Measurements from ENCODE around the gene ZNF420. TPM values are rescaled to one million over a fixed set of nuclear protein-coding genes. Genes with fewer than 3 reads are reported as not detected.
"Not testable (repeated sequence)": the region's sequence is repeated elsewhere in the genome, so short reads cannot be mapped to it uniquely, and the experiment has no call there.

ZNF420 gene
- total and polyA plus RNA-seq, 7 donors = 3.5 to 39.5 (median 6.5) TPM

DNA sequence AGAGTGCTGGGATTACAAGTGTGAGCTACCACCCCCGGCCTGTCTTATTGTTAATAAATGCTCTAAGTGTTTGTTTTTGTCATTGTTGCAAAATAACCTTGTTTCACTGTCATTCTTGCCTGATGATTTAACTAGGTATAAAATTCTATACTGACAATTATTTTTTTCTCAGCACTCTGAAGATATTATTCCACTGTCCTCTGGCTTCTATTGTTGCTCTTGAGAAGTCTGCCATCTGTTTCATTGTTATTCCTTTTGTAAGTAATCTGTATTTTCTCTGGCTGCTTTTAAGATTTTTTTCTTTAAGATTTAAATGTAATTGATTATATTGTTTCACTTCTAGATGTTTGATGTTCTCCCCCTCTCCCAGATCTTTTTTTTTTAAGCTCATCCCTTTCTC, 17.6 kb downstream of the ZNF420 start:
- H3K27ac ChIP-seq = no peak overlapping the region
- no peak overlapping the region for H3K4me3 ChIP-seq
- TF ChIP-seq, protein P1, sequence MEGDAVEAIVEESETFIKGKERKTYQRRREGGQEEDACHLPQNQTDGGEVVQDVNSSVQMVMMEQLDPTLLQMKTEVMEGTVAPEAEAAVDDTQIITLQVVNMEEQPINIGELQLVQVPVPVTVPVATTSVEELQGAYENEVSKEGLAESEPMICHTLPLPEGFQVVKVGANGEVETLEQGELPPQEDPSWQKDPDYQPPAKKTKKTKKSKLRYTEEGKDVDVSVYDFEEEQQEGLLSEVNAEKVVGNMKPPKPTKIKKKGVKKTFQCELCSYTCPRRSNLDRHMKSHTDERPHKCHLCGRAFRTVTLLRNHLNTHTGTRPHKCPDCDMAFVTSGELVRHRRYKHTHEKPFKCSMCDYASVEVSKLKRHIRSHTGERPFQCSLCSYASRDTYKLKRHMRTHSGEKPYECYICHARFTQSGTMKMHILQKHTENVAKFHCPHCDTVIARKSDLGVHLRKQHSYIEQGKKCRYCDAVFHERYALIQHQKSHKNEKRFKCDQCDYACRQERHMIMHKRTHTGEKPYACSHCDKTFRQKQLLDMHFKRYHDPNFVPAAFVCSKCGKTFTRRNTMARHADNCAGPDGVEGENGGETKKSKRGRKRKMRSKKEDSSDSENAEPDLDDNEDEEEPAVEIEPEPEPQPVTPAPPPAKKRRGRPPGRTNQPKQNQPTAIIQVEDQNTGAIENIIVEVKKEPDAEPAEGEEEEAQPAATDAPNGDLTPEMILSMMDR (IDR thresholded peaks at IDR 0.05) = no peak
- no peaks in the 10 kb centered on the region for H3K27me3 ChIP-seq (ENCODE audit: insufficient read depth in 3 of 3, low read length in 2 of 3)
- no peak for ATAC-seq
- DNase-seq = no peak
- peaks cover 90% of the 10 kb centered on the region for H3K9me3 ChIP-seq
- 81 to 98% (median 93%) methylated on average over 1 of the region's 1 CpG for WGBS, 3 donors
- intact Hi-C loops (cut with DNase I) = no loop called here
- no peaks in the 10 kb centered on the region for H3K4me1 ChIP-seq
- peaks cover 16 to 95% of the 10 kb centered on the region in 2 donors for H3K36me3 ChIP-seq (ENCODE audit: insufficient read depth in 1 of 2, low read depth in 1 of 2)

DNA sequence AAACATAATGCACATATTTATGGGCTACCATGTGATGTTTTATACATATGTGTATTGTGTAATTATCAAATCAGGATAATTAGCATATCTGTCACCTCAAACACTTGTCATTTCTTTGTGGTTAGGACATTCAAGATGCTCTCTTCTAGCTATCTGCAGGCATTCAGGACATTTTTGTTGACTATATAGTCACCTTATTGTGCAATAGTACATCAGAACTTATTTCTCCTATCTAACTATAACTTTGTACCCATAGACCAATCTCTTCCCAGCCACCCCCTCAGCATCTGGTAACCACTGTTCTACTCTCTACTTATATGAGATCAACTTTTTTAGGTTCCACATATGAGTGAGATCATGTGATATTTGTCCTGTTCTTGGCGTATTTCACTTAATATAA, 20.3 kb downstream of the ZNF420 start:
- DNase-seq (no peak), ATAC-seq (no peak)
- H3K36me3 ChIP-seq (ENCODE audit: insufficient read depth in 1 of 2, low read depth in 1 of 2) = peaks cover 8 to 88% of the 10 kb centered on the region in 2 donors
- no peaks in the 10 kb centered on the region for H3K4me1 ChIP-seq
- TF ChIP-seq, protein P1 (IDR thresholded peaks at IDR 0.05) = no peak
- intact Hi-C loops (cut with DNase I) = no loop called here
- 48 to 95% (median 93%) methylated on average over 1 of the region's 1 CpG for WGBS, 3 donors
- H3K9me3 ChIP-seq = peaks cover 99% of the 10 kb centered on the region
- H3K27me3 ChIP-seq (ENCODE audit: insufficient read depth in 3 of 3, low read length in 2 of 3) = no peaks in the 10 kb centered on the region
- H3K4me3 ChIP-seq = no peak overlapping the region
- no peak overlapping the region for H3K27ac ChIP-seq

DNA sequence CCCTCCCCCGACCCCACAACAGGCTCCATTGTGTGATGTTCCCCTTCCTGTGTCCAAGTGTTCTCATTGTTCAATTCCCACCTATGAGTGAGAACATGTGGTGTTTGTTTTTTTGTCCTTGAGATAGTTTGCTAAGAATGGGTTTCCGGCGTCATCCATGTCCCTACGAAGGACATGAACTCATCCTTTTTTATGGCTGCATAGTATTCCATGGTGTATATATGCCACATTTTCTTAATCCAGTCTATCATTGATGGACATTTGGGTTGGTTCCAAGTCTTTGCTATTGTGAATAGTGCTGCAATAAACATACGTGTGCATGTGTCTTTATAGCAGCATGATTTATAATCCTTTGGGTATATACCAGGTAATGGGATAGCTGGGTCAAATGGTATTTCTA, 25.9 kb downstream of the ZNF420 start:
- WGBS, 3 donors = 88 to 98% (median 95%) methylated on average over 5 of the region's 5 CpGs
- H3K27me3 ChIP-seq (ENCODE audit: insufficient read depth in 3 of 3, low read length in 2 of 3); H3K4me1 ChIP-seq; H3K27ac ChIP-seq; H3K4me3 ChIP-seq; intact Hi-C loops (cut with DNase I); ATAC-seq; DNase-seq: not testable (repeated sequence)
- peaks cover 3 to 64% of the 10 kb centered on the region in 2 donors for H3K36me3 ChIP-seq (ENCODE audit: insufficient read depth in 1 of 2, low read depth in 1 of 2)
- peaks cover 85% of the 10 kb centered on the region for H3K9me3 ChIP-seq

DNA sequence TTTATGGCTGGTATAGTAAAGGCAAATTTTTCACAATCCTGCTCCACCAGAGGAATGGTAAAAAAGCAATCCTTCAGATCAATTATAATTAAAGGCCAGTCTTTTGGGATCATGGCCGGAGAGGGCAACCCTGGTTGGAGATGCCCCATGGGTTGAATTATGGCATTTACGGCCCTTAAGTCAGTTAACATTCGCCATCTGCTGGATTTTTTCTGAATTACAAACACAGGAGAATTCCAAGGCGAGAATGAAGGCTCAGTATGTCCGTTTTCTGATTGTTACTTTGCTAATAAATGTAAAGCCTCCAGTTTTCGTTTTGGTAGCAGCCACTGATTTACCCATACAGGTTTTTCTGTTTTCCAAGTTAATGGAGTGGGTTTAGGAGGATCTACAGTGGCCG, 33.5 kb downstream of the ZNF420 start:
- H3K4me3 ChIP-seq; intact Hi-C loops (cut with DNase I); H3K27me3 ChIP-seq (ENCODE audit: insufficient read depth in 3 of 3, low read length in 2 of 3); DNase-seq; H3K27ac ChIP-seq; ATAC-seq; H3K4me1 ChIP-seq: not testable (repeated sequence)
- Histone ChIP-seq H3K36me3 (ENCODE audit: insufficient read depth in 1 of 2, low read depth in 1 of 2) (peaks cover 14 to 66% of the 10 kb centered on the region in 2 donors), H3K9me3 (peaks cover 94% of the 10 kb centered on the region)
- 81 to 86% (median 82%) methylated on average over 7 of the region's 7 CpGs for WGBS, 3 donors

DNA sequence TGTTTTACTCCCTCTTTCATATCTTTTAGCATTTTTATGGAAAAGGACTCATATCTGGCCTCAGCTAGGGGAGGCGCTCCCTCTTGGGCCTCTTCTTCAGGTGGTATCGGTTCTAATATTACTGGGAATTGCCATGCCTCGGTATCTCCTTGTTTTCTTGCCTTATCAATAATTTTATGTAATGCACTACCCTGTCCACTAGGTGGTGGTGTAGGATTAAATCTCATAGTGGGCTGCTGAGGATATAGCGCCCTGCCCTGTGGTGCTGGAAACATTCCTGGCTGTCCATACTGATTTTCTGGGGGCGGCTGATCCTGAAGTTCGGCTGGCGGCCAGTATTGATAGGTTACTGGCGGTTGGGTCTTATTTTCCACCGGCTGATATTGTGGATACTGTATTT, 35.8 kb downstream of the ZNF420 start:
- intact Hi-C loops (cut with DNase I) = no loop called here
- ATAC-seq = no peak
- H3K27me3 ChIP-seq (ENCODE audit: insufficient read depth in 3 of 3, low read length in 2 of 3) = no peaks in the 10 kb centered on the region
- H3K27ac ChIP-seq = no peak overlapping the region
- peaks cover 14 to 44% of the 10 kb centered on the region in 2 donors for H3K36me3 ChIP-seq (ENCODE audit: insufficient read depth in 1 of 2, low read depth in 1 of 2)
- H3K4me3 ChIP-seq = no peak overlapping the region
- no peak for DNase-seq
- no peaks in the 10 kb centered on the region for H3K4me1 ChIP-seq
- 90 to 96% (median 92%) methylated on average over 9 of the region's 9 CpGs for WGBS, 3 donors
- TF ChIP-seq, protein P1 (IDR thresholded peaks at IDR 0.05) = no peak
- peaks cover 91% of the 10 kb centered on the region for H3K9me3 ChIP-seq

DNA sequence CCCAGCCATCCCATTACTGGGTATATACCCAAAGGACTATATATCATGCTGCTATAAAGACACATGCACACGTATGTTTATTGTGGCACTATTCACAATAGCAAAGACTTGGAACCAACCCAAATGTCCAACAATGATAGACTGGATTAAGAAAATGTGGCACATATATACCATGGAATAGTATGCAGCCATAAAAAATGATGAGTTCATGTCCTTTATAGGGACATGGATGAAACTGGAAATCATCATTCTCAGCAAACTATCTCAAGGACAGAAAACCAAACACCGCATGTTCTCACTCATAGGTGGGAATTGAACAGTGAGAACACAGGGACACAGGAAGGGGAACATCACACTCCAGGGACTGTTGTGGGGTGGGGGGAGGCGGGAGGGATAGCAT, 43.9 kb downstream of the ZNF420 start:
- H3K27ac ChIP-seq; H3K4me3 ChIP-seq; intact Hi-C loops (cut with DNase I); ATAC-seq; H3K27me3 ChIP-seq (ENCODE audit: insufficient read depth in 3 of 3, low read length in 2 of 3); H3K4me1 ChIP-seq; H3K36me3 ChIP-seq (ENCODE audit: insufficient read depth in 1 of 2, low read depth in 1 of 2); DNase-seq: not testable (repeated sequence)
- WGBS, 3 donors = 91 to 99% (median 91%) methylated on average over 2 of the region's 3 CpGs
- H3K9me3 ChIP-seq = peaks cover 63% of the 10 kb centered on the region
